H9 (cell line): ENCODE results near the gene TPBG. TPM values are rescaled to one million over a fixed set of nuclear protein-coding genes. Genes with fewer than 3 reads are reported as not detected.

Experiments
- DNase-seq: peaks from one replicate; pipeline ENCODE4 v3.0.0-alpha.2; 2017
- H2AFZ ChIP-seq: one replicate; pipeline ENCODE4 v1.6.1; 2013; ENCODE audit warnings: mild to moderate bottlenecking, low read length, control low read depth, moderate library complexity
- H2AK5ac ChIP-seq: 2 replicates; pipeline ENCODE4 v1.6.1; 2013; ENCODE audit warnings: low read length, control low read depth, mixed read lengths; ENCODE audit not compliant: insufficient read length
- H2BK120ac ChIP-seq: one replicate; pipeline ENCODE4 v1.6.1; 2013; ENCODE audit warnings: low read depth, mild to moderate bottlenecking, low read length, control low read depth, inconsistent platforms; ENCODE audit not compliant: poor library complexity, severe bottlenecking
- H2BK12ac ChIP-seq: 2 replicates; pipeline ENCODE4 v1.6.1; 2013; ENCODE audit warnings: low read length, control low read depth, mixed read lengths, low read depth; ENCODE audit not compliant: insufficient read length
- H2BK15ac ChIP-seq: 2 replicates; pipeline ENCODE4 v1.6.1; 2013; ENCODE audit warnings: low read depth, low read length, control low read depth
- H2BK20ac ChIP-seq: one replicate; pipeline ENCODE4 v1.6.1; 2013; ENCODE audit warnings: low read depth, mild to moderate bottlenecking, low read length, control low read depth, inconsistent platforms; ENCODE audit not compliant: poor library complexity, severe bottlenecking
- H2BK5ac ChIP-seq: 2 replicates; pipeline ENCODE4 v1.6.1; 2013; ENCODE audit warnings: low read length, control low read depth, mixed read lengths; ENCODE audit not compliant: insufficient read length
- H3K14ac ChIP-seq: 2 replicates; pipeline ENCODE4 v1.6.1; 2013; ENCODE audit warnings: low read length, control low read depth; ENCODE audit not compliant: insufficient read depth
- H3K18ac ChIP-seq: 2 replicates; pipeline ENCODE4 v1.6.1; 2013; ENCODE audit warnings: low read depth, mild to moderate bottlenecking, mixed read lengths, low read length, control low read depth; ENCODE audit not compliant: insufficient read length
- H3K23ac ChIP-seq: 2 replicates; pipeline ENCODE4 v1.6.1; 2013; ENCODE audit warnings: low read length, control low read depth, mixed read lengths, low read depth; ENCODE audit not compliant: insufficient read length
- H3K23me2 ChIP-seq: 2 replicates; pipeline ENCODE4 v1.6.1; 2013; ENCODE audit warnings: low read depth, mild to moderate bottlenecking, mixed read lengths, low read length, control low read depth; ENCODE audit not compliant: insufficient read length, poor library complexity, severe bottlenecking
- H3K27ac ChIP-seq: 2 replicates; pipeline ENCODE4 v1.5.1; 2013; ENCODE audit warnings: low read length, control low read depth, mixed read lengths, low read depth; ENCODE audit not compliant: insufficient read length
- H3K27me3 ChIP-seq: 2 replicates; pipeline ENCODE4 v1.6.1; 2013; ENCODE audit warnings: low read length, control low read depth, inconsistent platforms; ENCODE audit not compliant: insufficient read depth
- H3K4ac ChIP-seq: 2 replicates; pipeline ENCODE4 v1.6.1; 2013; ENCODE audit warnings: low read depth, mild to moderate bottlenecking, control low read depth, inconsistent platforms, low read length, moderate library complexity
- H3K4me1 ChIP-seq: 2 replicates; pipeline ENCODE4 v1.6.1; 2013; ENCODE audit warnings: low read length, control low read depth, inconsistent platforms; ENCODE audit not compliant: insufficient read depth
- H3K4me2 ChIP-seq: 2 replicates; pipeline ENCODE4 v1.6.1; 2013; ENCODE audit warnings: low read length, control low read depth, mixed read lengths; ENCODE audit not compliant: insufficient read length, insufficient read depth
- H3K56ac ChIP-seq: 2 replicates; pipeline ENCODE4 v1.6.1; 2013; ENCODE audit warnings: low read depth, mild to moderate bottlenecking, mixed read lengths, low read length, control low read depth; ENCODE audit not compliant: insufficient read length
- H3K79me1 ChIP-seq: 2 replicates; pipeline ENCODE4 v1.6.1; 2013; ENCODE audit warnings: low read depth, mild to moderate bottlenecking, moderate library complexity, low read length, control low read depth, inconsistent platforms; ENCODE audit not compliant: insufficient read depth, poor library complexity, severe bottlenecking
- H3K79me2 ChIP-seq: 2 replicates; pipeline ENCODE4 v1.6.1; 2013; ENCODE audit warnings: low read length, control low read depth, inconsistent platforms; ENCODE audit not compliant: insufficient read depth
- H3K9ac ChIP-seq: 2 replicates; pipeline ENCODE4 v1.6.1; 2013; ENCODE audit warnings: low read length, control low read depth, mixed read lengths; ENCODE audit not compliant: insufficient read length; ENCODE audit errors: extremely low read depth
- H3K9me3 ChIP-seq: one replicate; pipeline ENCODE4 v1.6.1; 2013; ENCODE audit warnings: low read depth, low read length, inconsistent platforms; ENCODE audit not compliant: control insufficient read depth
- H3T11ph ChIP-seq: one replicate; pipeline ENCODE4 v1.6.1; 2013; ENCODE audit warnings: mild to moderate bottlenecking, low read length, control low read depth, inconsistent platforms
- H4K20me1 ChIP-seq: one replicate; pipeline ENCODE4 v1.6.1; 2013; ENCODE audit not compliant: control insufficient read depth, insufficient read length, insufficient read depth
- H4K5ac ChIP-seq: 2 replicates; pipeline ENCODE4 v1.6.1; 2013; ENCODE audit warnings: low read depth, mild to moderate bottlenecking, mixed read lengths, low read length, control low read depth; ENCODE audit not compliant: insufficient read length
- H4K8ac ChIP-seq: replicated peaks from 2 replicates; pipeline ENCODE4 v1.6.1; 2013; ENCODE audit warnings: low read length, control low read depth, mixed read lengths, low read depth; ENCODE audit not compliant: insufficient read length
- H4K91ac ChIP-seq: 2 replicates; pipeline ENCODE4 v1.6.1; 2013; ENCODE audit warnings: low read depth, mild to moderate bottlenecking, moderate library complexity, mixed read lengths, low read length, control low read depth; ENCODE audit not compliant: insufficient read length
- H3K27ac Mint-ChIP-seq, 3 experiments: 2 replicates in 2 of 3; 3 replicates in 1 of 3; pipeline ENCODE4 v1.8.0; 2020 to 2021; ENCODE audit warnings: mixed read lengths in 3 of 3, mild to moderate bottlenecking in 1 of 3, moderate library complexity in 1 of 3
- H3K27me3 Mint-ChIP-seq: 2 replicates; pipeline ENCODE4 v1.8.0; 2021; ENCODE audit warnings: low read depth, mild to moderate bottlenecking, moderate library complexity, mixed read lengths
- H3K36me3 Mint-ChIP-seq, 3 experiments: 2 replicates in 2 of 3; 3 replicates in 1 of 3; pipeline ENCODE4 v1.8.0; 2020 to 2021; ENCODE audit warnings: low read depth in 3 of 3, mixed read lengths in 3 of 3; ENCODE audit not compliant: insufficient read depth in 1 of 3
- H3K4me1 Mint-ChIP-seq, 2 experiments: 2 replicates each; pipeline ENCODE4 v1.8.0; 2020; ENCODE audit warnings: mixed read lengths in 2 of 2
- H3K4me3 Mint-ChIP-seq, 2 experiments: 2 replicates in 1 of 2; 3 replicates in 1 of 2; pipeline ENCODE4 v1.8.0; 2020 to 2021; ENCODE audit warnings: mild to moderate bottlenecking in 2 of 2, mixed read lengths in 2 of 2, moderate library complexity in 1 of 2
- H3K9me3 Mint-ChIP-seq, 2 experiments: 2 replicates in 1 of 2; 3 replicates in 1 of 2; pipeline ENCODE4 v1.8.0; 2020; ENCODE audit warnings: mild to moderate bottlenecking in 2 of 2, mixed read lengths in 2 of 2, moderate library complexity in 1 of 2
- WGBS: extraction: QIAGEN DNeasy Blood & Tissue Kit; methylation state at CpG from one replicate; pipeline ENCODE4 v1.1.7; 2013; ENCODE audit warnings: missing lambda C conversion rate, low lambda C conversion rate, mixed read lengths; ENCODE audit not compliant: insufficient read length; ENCODE audit errors: extremely low coverage; 5-methylcytosine and 5-hydroxymethylcytosine counted together
- total RNA-seq: library from RNA; stranded (reverse); gene quantifications from 2 replicates; pipeline ENCODE4 v1.2.1, GENCODE V29; 2021
- TF ChIP-seq, protein P1 (sequence below): fragments of 200-600 bp; sonication (generic); conservative IDR thresholded peaks from 3 replicates; pipeline ENCODE4 v1.8.0; 2021; ENCODE audit warnings: antibody characterized with exemption, mild to moderate bottlenecking

TPBG gene
- total RNA-seq, 1 experiment from 2014 or later: 19.0 TPM

DNA sequence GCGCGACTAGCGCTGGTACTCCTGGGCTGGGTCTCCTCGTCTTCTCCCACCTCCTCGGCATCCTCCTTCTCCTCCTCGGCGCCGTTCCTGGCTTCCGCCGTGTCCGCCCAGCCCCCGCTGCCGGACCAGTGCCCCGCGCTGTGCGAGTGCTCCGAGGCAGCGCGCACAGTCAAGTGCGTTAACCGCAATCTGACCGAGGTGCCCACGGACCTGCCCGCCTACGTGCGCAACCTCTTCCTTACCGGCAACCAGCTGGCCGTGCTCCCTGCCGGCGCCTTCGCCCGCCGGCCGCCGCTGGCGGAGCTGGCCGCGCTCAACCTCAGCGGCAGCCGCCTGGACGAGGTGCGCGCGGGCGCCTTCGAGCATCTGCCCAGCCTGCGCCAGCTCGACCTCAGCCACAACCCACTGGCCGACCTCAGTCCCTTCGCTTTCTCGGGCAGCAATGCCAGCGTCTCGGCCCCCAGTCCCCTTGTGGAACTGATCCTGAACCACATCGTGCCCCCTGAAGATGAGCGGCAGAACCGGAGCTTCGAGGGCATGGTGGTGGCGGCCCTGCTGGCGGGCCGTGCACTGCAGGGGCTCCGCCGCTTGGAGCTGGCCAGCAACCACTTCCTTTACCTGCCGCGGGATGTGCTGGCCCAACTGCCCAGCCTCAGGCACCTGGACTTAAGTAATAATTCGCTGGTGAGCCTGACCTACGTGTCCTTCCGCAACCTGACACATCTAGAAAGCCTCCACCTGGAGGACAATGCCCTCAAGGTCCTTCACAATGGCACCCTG, 1.6 kb downstream of the TPBG start:
- no peak overlapping the region for H3K23ac ChIP-seq
- no peak overlapping the region for H4K91ac ChIP-seq
- no peak overlapping the region for H2AK5ac ChIP-seq
- Mint-ChIP-seq H3K9me3 (no peaks in the 10 kb centered on the region), H3K27ac (peak overlapping the region in 1 of 3 experiments; percentile 59; a peak in 2 of 7 replicates), H3K4me1 (peaks cover 22 to 30% of the 10 kb centered on the region in 2 experiments), H3K27me3 (peaks cover 11% of the 10 kb centered on the region), H3K4me3 (peak overlapping the region; percentile 90 to 96), H3K36me3 (peaks cover 3 to 9% (median 7%) of the 10 kb centered on the region in 3 experiments; a peak in 5 of 7 replicates)
- no peaks in the 10 kb centered on the region; the same call in 1 of the 2 replicates for H3K79me2 ChIP-seq
- no peak overlapping the region for H4K5ac ChIP-seq
- H2BK120ac ChIP-seq: no peak overlapping the region
- no peak overlapping the region for H3K27ac ChIP-seq
- H2BK5ac ChIP-seq: no peak overlapping the region
- peak overlapping the region; percentile 88 for H3K4me2 ChIP-seq
- TF ChIP-seq, protein P1, sequence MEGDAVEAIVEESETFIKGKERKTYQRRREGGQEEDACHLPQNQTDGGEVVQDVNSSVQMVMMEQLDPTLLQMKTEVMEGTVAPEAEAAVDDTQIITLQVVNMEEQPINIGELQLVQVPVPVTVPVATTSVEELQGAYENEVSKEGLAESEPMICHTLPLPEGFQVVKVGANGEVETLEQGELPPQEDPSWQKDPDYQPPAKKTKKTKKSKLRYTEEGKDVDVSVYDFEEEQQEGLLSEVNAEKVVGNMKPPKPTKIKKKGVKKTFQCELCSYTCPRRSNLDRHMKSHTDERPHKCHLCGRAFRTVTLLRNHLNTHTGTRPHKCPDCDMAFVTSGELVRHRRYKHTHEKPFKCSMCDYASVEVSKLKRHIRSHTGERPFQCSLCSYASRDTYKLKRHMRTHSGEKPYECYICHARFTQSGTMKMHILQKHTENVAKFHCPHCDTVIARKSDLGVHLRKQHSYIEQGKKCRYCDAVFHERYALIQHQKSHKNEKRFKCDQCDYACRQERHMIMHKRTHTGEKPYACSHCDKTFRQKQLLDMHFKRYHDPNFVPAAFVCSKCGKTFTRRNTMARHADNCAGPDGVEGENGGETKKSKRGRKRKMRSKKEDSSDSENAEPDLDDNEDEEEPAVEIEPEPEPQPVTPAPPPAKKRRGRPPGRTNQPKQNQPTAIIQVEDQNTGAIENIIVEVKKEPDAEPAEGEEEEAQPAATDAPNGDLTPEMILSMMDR: peak; percentile 24; the same call in 1 of the 3 replicates
- H2BK20ac ChIP-seq: no peak overlapping the region
- H3K4ac ChIP-seq: no peak overlapping the region
- H2AFZ ChIP-seq: no peak overlapping the region
- H3K23me2 ChIP-seq: peaks cover 11% of the 10 kb centered on the region
- no peak overlapping the region for H2BK15ac ChIP-seq
- H4K8ac ChIP-seq: no peak overlapping the region
- peak overlapping the region; percentile 72; the same call in 1 of the 2 replicates for H3K14ac ChIP-seq
- peak overlapping the region; percentile 12 for H3K9ac ChIP-seq
- no peak overlapping the region for H3T11ph ChIP-seq
- no peak overlapping the region for H2BK12ac ChIP-seq
- H3K79me1 ChIP-seq: no peaks in the 10 kb centered on the region
- H3K4me1 ChIP-seq: peaks cover 4% of the 10 kb centered on the region; the same call in 1 of the 2 replicates
- no peak overlapping the region for H3K56ac ChIP-seq
- H4K20me1 ChIP-seq: no peaks in the 10 kb centered on the region
- WGBS: no CpG with 5 or more reads among the region's 67 CpGs
- H3K9me3 ChIP-seq: no peaks in the 10 kb centered on the region
- H3K18ac ChIP-seq: no peak overlapping the region
- H3K27me3 ChIP-seq: no peaks in the 10 kb centered on the region
- peak; percentile 67 for DNase-seq
